Transverse colon (tissue), 4 donors: ENCODE results near the gene TBC1D19. TPM values are rescaled to one million over a fixed set of nuclear protein-coding genes. Genes with fewer than 3 reads are reported as not detected.

Source experiments
- DNase-seq: peaks from one replicate; pipeline ENCODE4 v3.0.0-alpha.2; 2019
- H3K27ac ChIP-seq, 4 donors: fragments of 200-600 bp; sonication (generic); 2 replicates each; pipeline ENCODE4 v1.5.1; 2016 to 2018; ENCODE audit warnings: inconsistent platforms in 4 of 4
- H3K27me3 ChIP-seq: fragments of 200-600 bp; sonication (generic); 2 replicates; pipeline ENCODE4 v1.5.1; 2017; ENCODE audit warnings: inconsistent platforms
- H3K36me3 ChIP-seq, 4 donors: fragments of 200-600 bp; sonication (generic); 2 replicates each; pipeline ENCODE4 v1.5.1; 2017 to 2019; ENCODE audit warnings: inconsistent platforms in 4 of 4
- H3K4me1 ChIP-seq, 4 donors: fragments of 200-600 bp; sonication (generic); 2 replicates each; pipeline ENCODE4 v1.5.1; 2017 to 2020; ENCODE audit warnings: inconsistent platforms in 4 of 4
- H3K4me3 ChIP-seq, 4 donors: fragments of 200-600 bp; sonication (generic); 1 replicate in 1 of 4; 2 replicates in 3 of 4; pipeline versions ENCODE4 v1.5.1 to v1.6.1; 2017 to 2019; ENCODE audit warnings: inconsistent platforms in 4 of 4
- H3K9me3 ChIP-seq, 2 donors: fragments of 200-600 bp; sonication (generic); 2 replicates each; pipeline ENCODE4 v1.5.1; 2017 to 2019; ENCODE audit warnings: inconsistent platforms in 2 of 2
- CTCF ChIP-seq, 5 experiments: fragments of 200-600 bp in 3 of 5; fragments of 450-650 bp in 2 of 5; sonication (generic) in 3 of 5; IDR thresholded peaks; 1 replicate in 2 of 5; 2 replicates in 3 of 5; pipeline ENCODE4 v1.5.1; 2016 to 2017; ENCODE audit warnings: antibody characterized with exemption in 5 of 5, inconsistent platforms in 3 of 5, mild to moderate bottlenecking in 2 of 5, moderate library complexity in 1 of 5
- EP300 ChIP-seq: sonication (generic); formaldehyde crosslinking; IDR thresholded peaks from one replicate; pipeline ENCODE4 v1.6.1; 2017; ENCODE audit warnings: antibody characterized with exemption, low read depth
- POLR2A ChIP-seq: fragments of 450-650 bp; IDR thresholded peaks from one replicate; pipeline ENCODE4 v1.6.1; 2016; ENCODE audit warnings: antibody characterized with exemption, mild to moderate bottlenecking, moderate library complexity
- POLR2AphosphoS5 ChIP-seq, 3 donors: sonication (generic); formaldehyde crosslinking; IDR thresholded peaks; one replicate each; pipeline ENCODE4 v1.6.1; 2016; ENCODE audit warnings: antibody characterized with exemption in 3 of 3
- WGBS, 2 donors: methylation state at CpG; one replicate each; pipeline ENCODE4 v1.1.5; 2018; ENCODE audit warnings: low coverage in 1 of 2; 5-methylcytosine and 5-hydroxymethylcytosine counted together
- in situ Hi-C, 4 donors: fragments of 200-750 bp; cut with MboI; loops; one replicate each; pipeline versions ENCODE4 v1.15.0 to v1.15.1; 2017; ENCODE audit warnings: low sequenced_read_pairs in 3 of 4, low pct_ligation_motif_present in 1 of 4, low pct_unique_long_range_greater_than_20kb in 1 of 4
- intact Hi-C: fragments of 100-400 bp; cut with DNase I; formaldehyde crosslinking; loops from one replicate; pipeline ENCODE4 v1.15.1; 2023; ENCODE audit warnings: low total_unique reads
- total RNA-seq, 4 donors: library from RNA; depleted of rRNA; stranded (reverse); fragments of >200 nt; gene quantifications; one replicate each; pipeline ENCODE4 v1.1.0, GENCODE V29; 2016

Gene TBC1D19
- total RNA-seq, 4 donors from 2014 or later = 6.3 to 19.1 (median 9.6) TPM

- H3K4me1 ChIP-seq = peaks cover 8 to 15% (median 11%) of the 10 kb centered on the region in 4 donors
- H3K27ac ChIP-seq = peak overlapping the region; percentile 28 to 52 (median 44)
- TF ChIP-seq CTCF (IDR thresholded peaks at IDR 0.05) = no peak
- TF ChIP-seq EP300 = no peak
- no peak for TF ChIP-seq POLR2A
- no peak for TF ChIP-seq POLR2AphosphoS5 (IDR thresholded peaks at IDR 0.05)
- H3K9me3 ChIP-seq = no peaks in the 10 kb centered on the region
- no peak overlapping the region for H3K4me3 ChIP-seq
- intact Hi-C loops = no loop called here
- H3K27me3 ChIP-seq = no peaks in the 10 kb centered on the region
- DNase-seq = no peak
- WGBS, 2 donors = 50% methylated on average over 1 of the region's 1 CpG; no CpG with 5 or more reads in 1 of the 2 donors
- no peaks in the 10 kb centered on the region for H3K36me3 ChIP-seq
- in situ Hi-C loops = no loop called here
These were observed 204.5 kb downstream of the TBC1D19 start for GRCh38 chr4:26788341-26788733.

- in situ Hi-C loops (no loop called here), intact Hi-C loops (no loop called here)
- no peaks in the 10 kb centered on the region for H3K27me3 ChIP-seq
- H3K27ac ChIP-seq = no peak overlapping the region
- no peaks in the 10 kb centered on the region for H3K9me3 ChIP-seq
- DNase-seq = no peak
- no peak for TF ChIP-seq CTCF (IDR thresholded peaks at IDR 0.05)
- TF ChIP-seq EP300 = no peak
- no peak for TF ChIP-seq POLR2AphosphoS5 (IDR thresholded peaks at IDR 0.05)
- no peak for TF ChIP-seq POLR2A
- no peaks in the 10 kb centered on the region for H3K36me3 ChIP-seq
- no peak overlapping the region for H3K4me3 ChIP-seq
- H3K4me1 ChIP-seq = peaks cover 8 to 15% (median 11%) of the 10 kb centered on the region in 4 donors
These were observed 205.3 kb downstream of the TBC1D19 start for GRCh38 chr4:26789208-26789607.

- in situ Hi-C loops = no loop called here
- intact Hi-C loops = no loop called here
- H3K9me3 ChIP-seq = no peaks in the 10 kb centered on the region
- H3K4me3 ChIP-seq = no peak overlapping the region
- DNase-seq = no peak
- peaks cover 8 to 15% (median 11%) of the 10 kb centered on the region in 4 donors for H3K4me1 ChIP-seq
- TF ChIP-seq EP300 (no peak), POLR2AphosphoS5 (IDR thresholded peaks at IDR 0.05) (no peak), CTCF (IDR thresholded peaks at IDR 0.05) (no peak), POLR2A (no peak)
- H3K36me3 ChIP-seq = no peaks in the 10 kb centered on the region
- H3K27me3 ChIP-seq = no peaks in the 10 kb centered on the region
- 82 to 90% methylated on average over 2 to 3 of the region's 3 CpGs for WGBS, 2 donors
- no peak overlapping the region for H3K27ac ChIP-seq
These were observed 207.5 kb downstream of the TBC1D19 start for GRCh38 chr4:26791346-26791745.

- DNase-seq = no peak
- Histone ChIP-seq H3K4me3 (no peak overlapping the region), H3K36me3 (no peaks in the 10 kb centered on the region), H3K27me3 (no peaks in the 10 kb centered on the region), H3K27ac (no peak overlapping the region), H3K9me3 (no peaks in the 10 kb centered on the region), H3K4me1 (peaks cover 4 to 10% (median 8%) of the 10 kb centered on the region in 4 donors)
- in situ Hi-C loops = no loop called here
- TF ChIP-seq POLR2AphosphoS5 (IDR thresholded peaks at IDR 0.05) (no peak), EP300 (no peak), CTCF (IDR thresholded peaks at IDR 0.05) (no peak), POLR2A (no peak)
- intact Hi-C loops = no loop called here
These were observed 208.8 kb downstream of the TBC1D19 start for GRCh38 chr4:26792639-26793038.
